ENCODE data around the gene RNF125. TPM values are rescaled to one million over a fixed set of nuclear protein-coding genes. Genes with fewer than 3 reads are reported as not detected.

Gene RNF125
- total and polyA plus RNA-seq, 2 experiments from 2014 or later, result 11.4 to 29.2 TPM

GRCh38 chr18:32026491-32027086 lies 8.0 kb downstream of the RNF125 start (continued):
- TF ChIP-seq ZNF462 (CRISPR knock-in tag; IDR thresholded peaks at IDR 0.05) (no peak), ZNF331 (CRISPR knock-in tag; IDR thresholded peaks at IDR 0.05; ENCODE audit: low read depth) (no peak), NANOG (IDR thresholded peaks at IDR 0.05; ENCODE audit: borderline replicate concordance) (no peak), JUNB (IDR thresholded peaks at IDR 0.05; ENCODE audit: unreplicated experiment) (no peak), POLR2AphosphoS5 (IDR thresholded peaks at IDR 0.05; ENCODE audit: low read depth) (no peak)

- Histone ChIP-seq H3K79me2 (replicated peaks; ENCODE audit: insufficient read depth) (peaks cover 6% of the 10 kb centered on the region), H3K9me2 (ENCODE audit: insufficient read depth) (no peaks in the 10 kb centered on the region), H3K27ac (ENCODE audit: low read depth) (no peak overlapping the region), H3K4me2 (no peak overlapping the region), H3K4me1 (ENCODE audit: insufficient read depth) (peaks cover 10% of the 10 kb centered on the region; the same call in 1 of the 2 replicates), H2AFZ (no peak overlapping the region), H3K27me3 (ENCODE audit: insufficient read depth) (no peaks in the 10 kb centered on the region), H3K36me3 (ENCODE audit: insufficient read depth) (no peaks in the 10 kb centered on the region), H3F3A (replicated peaks; ENCODE audit: low read depth) (no peaks in the 10 kb centered on the region), H3K4me3 (no peak overlapping the region), H4K20me1 (replicated peaks; ENCODE audit: insufficient read depth) (0 out of 2 replicates have a peak, but pooled peaks cover 5% of the 10 kb centered on the region)
- no peak for DNase-seq (ENCODE audit: low spot score)
- Mint-ChIP-seq H3K4me3 (no peak overlapping the region), H3K4me1 (peaks cover 8% of the 10 kb centered on the region; the same call in 1 of the 3 replicates), H3K36me3 (ENCODE audit: low read depth) (peaks cover 3% of the 10 kb centered on the region; the same call in 2 of the 3 replicates), H3K27ac (no peak overlapping the region), H3K27me3 (ENCODE audit: insufficient read depth, low read depth, poor library complexity) (peaks cover 4% of the 10 kb centered on the region), H3K9me3 (no peaks in the 10 kb centered on the region)
- no peak for ATAC-seq
- TF ChIP-seq STAT1 (IDR thresholded peaks at IDR 0.05; ENCODE audit: unreplicated experiment), result no peak
- TF ChIP-seq NANOG (IDR thresholded peaks at IDR 0.05; ENCODE audit: borderline replicate concordance), result no peak
- TF ChIP-seq ZNF331 (CRISPR knock-in tag; IDR thresholded peaks at IDR 0.05; ENCODE audit: low read depth), result no peak
- TF ChIP-seq POLR2AphosphoS5 (IDR thresholded peaks at IDR 0.05; ENCODE audit: low read depth), result no peak
- no peak for TF ChIP-seq CREB1 (CRISPR knock-in tag; IDR thresholded peaks at IDR 0.05; ENCODE audit: low read depth)
- TF ChIP-seq ZNF114 (CRISPR knock-in tag; IDR thresholded peaks at IDR 0.05), result no peak
- TF ChIP-seq EZH2 (IDR thresholded peaks at IDR 0.05; ENCODE audit: low read depth, unreplicated experiment), result no peak
- TF ChIP-seq JUNB (IDR thresholded peaks at IDR 0.05; ENCODE audit: unreplicated experiment), result no peak
- TF ChIP-seq ETS1 (IDR thresholded peaks at IDR 0.05), result no peak
- TF ChIP-seq EZH2phosphoT487 (IDR thresholded peaks at IDR 0.05; ENCODE audit: unreplicated experiment), result no peak
These were observed 10.9 kb downstream of the RNF125 start for GRCh38 chr18:32029558-32029957.

Data from GM23338 (cell line).